PFSK-1 (cell line): ENCODE results near the gene PLEK2.

Experiments used
- FOXP2 ChIP-seq: optimal IDR thresholded peaks from 2 replicates; pipeline ENCODE3; 2011; ENCODE audit warnings: borderline replicate concordance, control low read depth, inconsistent platforms; ENCODE audit not compliant: insufficient read depth; ENCODE audit errors: extremely low read length, extremely low read depth
- POLR2AphosphoS5 ChIP-seq: IDR thresholded peaks from 2 replicates; pipeline ENCODE4 v1.6.1; 2012; ENCODE audit warnings: low read depth, mild to moderate bottlenecking, control low read depth, low read length, moderate library complexity

GRCh38 chr14:67358924-67359774 is 52.8 kb downstream of the PLEK2 start:
- TF ChIP-seq POLR2AphosphoS5: no peak
- TF ChIP-seq FOXP2: no peak
